Hematopoietic multipotent progenitor cell (in vitro differentiated cells): Measurements from ENCODE around the gene ARID1A. TPM values are rescaled to one million over a fixed set of nuclear protein-coding genes. Genes with fewer than 3 reads are reported as not detected.
"Not testable (repeated sequence)": the region's sequence is repeated elsewhere in the genome, so short reads cannot be mapped to it uniquely, and the experiment has no call there.

ENCODE experiments used
- DNase-seq, 3 donors: peaks; one replicate each; pipeline ENCODE4 v3.0.0-alpha.2; 2011 to 2015; ENCODE audit warnings: low read depth in 2 of 3, low spot score in 2 of 3
- total RNA-seq: library from RNA; depleted of rRNA; stranded (reverse); fragments of >200 nt; gene quantifications from one replicate; pipeline ENCODE4 v1.2.3, GENCODE V29; 2012

The ARID1A gene
- total RNA-seq, 1 donor = 126 TPM

DNA sequence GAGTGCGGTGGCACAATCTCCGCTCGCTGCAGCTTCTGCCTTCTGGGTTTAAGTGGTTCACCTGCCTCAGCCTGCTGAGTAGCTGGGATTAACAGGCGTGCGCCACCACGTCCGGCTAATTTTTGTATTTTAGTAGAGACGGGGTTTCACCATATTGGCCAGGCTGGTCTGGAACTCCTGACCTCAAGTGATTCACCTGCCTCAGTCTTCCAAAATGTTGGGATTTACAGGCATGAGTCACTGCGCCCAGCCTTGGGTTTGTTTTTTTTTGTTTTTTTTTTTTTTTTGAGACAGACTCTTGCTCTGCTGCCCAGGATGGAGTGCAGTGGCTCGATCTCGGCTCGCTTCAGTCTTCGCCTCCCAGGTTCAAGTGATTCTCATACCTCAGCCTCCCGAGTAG is 30.1 kb downstream of the ARID1A start:
- DNase-seq = not testable (repeated sequence)

DNA sequence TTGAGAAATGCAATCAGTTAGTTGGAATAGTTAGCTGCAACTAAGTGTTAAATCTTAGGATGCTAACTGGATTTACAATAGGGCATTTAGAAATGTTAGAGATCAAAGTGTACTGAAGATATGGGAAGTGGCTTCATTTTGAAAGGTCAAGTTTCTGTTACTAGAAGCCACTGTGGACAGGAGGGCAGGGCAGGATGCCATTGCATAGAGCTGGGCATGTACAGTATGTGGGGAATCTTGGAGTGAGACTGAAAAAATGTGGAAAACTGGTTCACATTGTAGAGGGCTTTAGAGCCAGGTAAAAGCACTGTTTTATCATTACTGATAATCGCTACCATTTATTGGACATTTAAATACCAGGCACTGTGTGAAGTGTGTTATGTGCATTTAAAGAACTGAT is 31.0 kb downstream of the ARID1A start:
- DNase-seq = no peak

DNA sequence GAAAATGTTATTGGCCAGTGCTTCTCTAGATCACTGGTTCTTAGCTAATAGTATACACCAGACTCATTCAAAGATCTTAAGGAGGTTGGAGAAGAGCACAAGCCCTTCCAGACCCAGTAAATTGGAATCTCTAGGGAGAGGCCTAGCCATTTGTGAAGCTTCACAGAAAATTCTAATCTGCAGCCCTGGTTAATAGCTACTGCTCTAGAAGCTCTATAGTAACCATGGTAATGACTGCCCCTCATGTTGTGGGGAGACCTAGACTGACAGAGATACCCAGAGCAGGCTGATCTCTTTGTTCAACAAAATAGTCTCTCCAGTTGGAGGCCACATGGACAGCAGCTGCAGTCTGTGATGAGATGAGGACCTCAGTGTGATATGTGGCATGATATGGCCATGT is 31.7 kb downstream of the ARID1A start:
- no peak for DNase-seq

DNA sequence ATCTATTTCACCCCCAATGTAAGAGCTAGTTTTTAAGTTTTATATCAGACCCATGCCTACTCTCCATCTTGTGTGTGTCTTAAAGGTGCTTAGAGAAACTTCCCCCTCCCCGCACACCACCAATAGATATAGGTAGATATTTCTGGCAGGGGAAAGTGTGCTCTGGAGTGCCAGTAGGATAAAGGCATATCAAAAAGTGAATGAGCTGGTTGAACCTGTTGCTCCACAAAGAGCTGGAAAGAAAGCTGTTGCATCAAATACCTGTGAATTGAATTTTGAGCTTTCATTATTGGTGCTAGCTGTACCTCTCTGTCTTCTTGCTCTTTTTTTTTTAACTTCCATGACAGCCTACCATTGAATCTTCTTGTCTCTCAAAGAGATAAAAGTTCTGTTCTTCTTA is 32.8 kb downstream of the ARID1A start:
- no peak for DNase-seq

DNA sequence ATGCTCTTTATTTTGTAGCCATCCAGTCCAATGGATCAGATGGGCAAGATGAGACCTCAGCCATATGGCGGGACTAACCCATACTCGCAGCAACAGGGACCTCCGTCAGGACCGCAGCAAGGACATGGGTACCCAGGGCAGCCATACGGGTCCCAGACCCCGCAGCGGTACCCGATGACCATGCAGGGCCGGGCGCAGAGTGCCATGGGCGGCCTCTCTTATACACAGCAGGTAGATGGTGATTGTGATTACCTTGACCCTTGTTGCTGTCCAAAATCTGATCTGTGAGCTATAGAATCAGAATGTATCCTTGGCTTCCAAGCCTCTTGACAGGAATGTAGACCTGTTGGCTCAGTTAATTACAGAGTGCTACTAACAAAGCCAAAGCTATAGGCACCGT is 33.8 kb downstream of the ARID1A start:
- no peak for DNase-seq

DNA sequence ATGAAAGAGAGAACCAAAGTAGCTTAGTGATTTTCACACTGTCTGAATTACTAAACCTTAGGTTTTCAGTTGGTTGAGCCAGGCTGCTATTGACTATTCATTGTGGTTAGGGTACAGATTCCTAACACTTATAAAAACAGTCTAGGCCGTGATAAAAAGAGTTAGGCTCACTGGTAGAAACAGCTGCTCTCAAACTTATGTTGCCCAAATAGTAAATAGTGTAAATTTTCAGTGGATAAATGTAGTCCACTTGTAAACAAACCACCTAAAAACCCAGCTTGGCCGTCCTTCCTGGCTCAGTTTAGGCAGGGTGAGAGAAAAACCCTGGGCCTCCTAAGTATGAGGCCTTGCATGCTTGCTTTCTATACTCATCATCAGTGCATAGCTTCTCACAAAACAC is 34.9 kb downstream of the ARID1A start:
- no peak for DNase-seq

DNA sequence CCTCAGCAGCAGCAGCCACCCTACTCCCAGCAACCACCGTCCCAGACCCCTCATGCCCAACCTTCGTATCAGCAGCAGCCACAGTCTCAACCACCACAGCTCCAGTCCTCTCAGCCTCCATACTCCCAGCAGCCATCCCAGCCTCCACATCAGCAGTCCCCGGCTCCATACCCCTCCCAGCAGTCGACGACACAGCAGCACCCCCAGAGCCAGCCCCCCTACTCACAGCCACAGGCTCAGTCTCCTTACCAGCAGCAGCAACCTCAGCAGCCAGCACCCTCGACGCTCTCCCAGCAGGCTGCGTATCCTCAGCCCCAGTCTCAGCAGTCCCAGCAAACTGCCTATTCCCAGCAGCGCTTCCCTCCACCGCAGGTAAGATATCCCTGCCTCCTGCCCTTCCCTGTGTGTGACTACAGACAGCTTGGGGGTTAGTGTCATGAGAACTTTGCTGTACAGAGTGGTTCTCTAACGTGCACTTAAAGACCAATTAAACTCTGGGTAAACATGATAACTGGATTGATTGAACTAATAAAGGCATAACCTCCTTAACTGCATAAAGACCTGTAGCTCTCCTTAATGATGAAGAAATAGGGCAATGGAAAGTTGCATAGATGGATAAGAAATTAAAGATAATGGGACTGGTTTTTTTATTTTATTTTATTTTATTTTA is 35.6 kb downstream of the ARID1A start:
- DNase-seq = no peak

DNA sequence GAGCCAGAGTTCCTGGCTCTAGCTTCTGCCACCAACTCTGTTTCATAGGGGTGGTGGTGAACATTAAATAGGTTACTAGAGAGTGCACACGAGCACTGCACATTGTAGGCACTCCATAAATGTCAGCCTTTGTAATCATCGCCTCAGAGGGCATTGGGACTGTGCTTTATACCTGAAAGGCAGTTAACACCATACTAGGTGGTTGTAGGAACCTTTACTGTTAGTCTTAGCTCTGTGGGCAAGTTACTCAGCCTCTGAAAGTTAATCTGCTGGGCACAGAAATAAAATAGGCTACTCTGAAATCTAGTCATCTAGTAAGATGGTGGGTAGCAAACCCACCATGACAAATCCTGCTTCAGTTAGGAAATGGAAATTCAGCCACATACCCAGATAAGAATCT is 37.6 kb downstream of the ARID1A start:
- no peak for DNase-seq

DNA sequence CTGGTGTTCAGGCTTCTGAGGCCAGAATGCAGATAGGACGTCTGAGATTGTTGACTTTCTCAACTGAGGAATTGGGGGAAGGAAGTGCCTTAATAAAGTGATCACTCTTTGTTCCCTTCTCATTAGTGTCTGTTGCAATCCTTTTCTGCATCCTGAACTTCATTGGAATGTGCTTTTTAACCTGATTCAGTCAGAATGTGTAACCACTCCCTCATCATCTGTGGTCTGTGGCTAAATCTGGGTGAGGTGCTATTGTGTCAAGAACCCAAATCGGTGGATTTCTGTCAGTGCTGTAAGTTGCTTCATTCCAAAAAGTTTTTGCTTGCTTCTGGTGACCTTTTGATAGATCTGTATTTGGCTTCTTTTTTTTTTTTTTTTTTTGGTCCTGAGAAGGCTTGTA is 38.2 kb downstream of the ARID1A start:
- DNase-seq = no peak

DNA sequence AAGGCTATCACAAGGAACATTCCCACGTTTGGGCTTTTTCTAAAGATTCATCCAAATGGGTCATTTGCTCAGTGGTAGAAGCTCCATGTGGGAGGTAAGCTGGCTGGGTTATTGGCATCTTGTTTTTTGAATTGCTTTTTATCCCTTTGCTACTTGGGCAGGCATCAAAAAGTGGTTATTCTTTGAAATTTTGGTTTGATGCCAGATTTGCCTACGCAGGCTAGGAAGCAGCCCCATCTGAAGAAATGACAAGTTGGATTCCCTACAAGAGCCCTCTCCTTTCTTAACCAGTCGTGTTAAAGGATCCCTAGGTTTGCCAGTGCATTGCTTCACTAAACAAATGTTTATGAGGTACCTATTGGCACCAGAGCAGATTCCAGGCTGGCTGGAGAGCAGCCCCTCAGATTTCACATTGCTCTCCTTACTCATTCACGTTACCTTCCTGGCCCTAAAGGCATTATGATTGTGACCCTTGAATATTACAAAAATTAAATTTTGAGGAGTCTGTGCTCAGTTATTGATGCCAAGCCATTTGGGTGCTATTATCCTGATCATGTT is 38.8 kb downstream of the ARID1A start:
- no peak for DNase-seq

DNA sequence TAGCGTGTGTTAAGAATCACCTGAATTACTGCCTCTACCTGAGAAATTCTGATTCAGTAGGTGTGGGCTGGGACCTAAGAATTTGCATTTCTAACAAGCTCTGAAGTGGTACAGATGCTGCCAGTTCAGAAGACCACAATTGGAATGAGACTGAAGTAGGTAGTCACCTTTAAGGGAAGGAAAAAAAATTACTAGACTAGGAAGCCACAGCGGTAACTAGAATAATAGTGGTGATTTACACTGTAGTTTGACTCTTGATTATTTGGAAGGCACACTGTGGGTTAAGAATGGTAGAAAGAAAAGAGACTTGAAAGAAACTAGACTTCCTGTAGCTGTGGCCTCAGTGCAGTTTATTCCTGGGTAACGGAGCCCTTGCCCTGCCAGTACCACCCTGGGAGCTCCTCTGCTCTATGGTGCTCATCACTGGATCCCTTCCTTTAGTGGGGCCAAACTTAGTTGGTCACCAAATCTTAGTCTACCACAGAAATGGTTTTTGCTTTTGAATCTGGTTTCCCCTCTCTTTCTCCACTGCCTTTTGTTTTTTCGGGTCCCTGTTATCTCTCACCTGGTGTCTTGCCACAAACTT is 43.6 kb downstream of the ARID1A start:
- no peak for DNase-seq

DNA sequence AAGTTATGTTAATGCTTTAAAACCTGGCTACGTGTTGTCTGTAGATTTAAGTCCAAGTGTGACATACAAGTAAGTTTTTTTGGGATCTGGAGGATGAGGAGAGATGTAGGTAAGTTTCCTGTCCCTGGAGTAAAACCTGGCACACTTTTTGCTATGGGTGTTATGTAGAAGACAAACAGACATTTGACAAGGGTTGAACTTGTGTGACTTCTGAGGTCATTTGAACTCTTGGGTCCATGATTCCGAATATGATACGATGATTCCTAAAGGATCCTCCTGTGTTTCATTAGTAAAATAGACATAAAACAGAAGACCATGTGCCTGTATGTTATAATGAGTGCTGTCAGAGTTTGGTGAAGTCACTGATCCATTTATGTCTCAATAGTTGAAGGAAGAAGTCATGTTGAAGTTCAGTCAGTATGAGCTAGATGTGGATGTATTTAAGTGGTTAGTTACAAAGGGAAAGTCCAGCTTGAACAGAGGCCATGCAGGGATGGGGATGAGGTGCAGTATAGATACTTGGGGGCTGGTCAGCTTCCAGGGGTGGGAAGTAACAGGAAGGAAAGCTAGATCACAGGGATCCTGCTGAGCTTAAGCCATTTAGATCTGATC is 44.3 kb downstream of the ARID1A start:
- no peak for DNase-seq

DNA sequence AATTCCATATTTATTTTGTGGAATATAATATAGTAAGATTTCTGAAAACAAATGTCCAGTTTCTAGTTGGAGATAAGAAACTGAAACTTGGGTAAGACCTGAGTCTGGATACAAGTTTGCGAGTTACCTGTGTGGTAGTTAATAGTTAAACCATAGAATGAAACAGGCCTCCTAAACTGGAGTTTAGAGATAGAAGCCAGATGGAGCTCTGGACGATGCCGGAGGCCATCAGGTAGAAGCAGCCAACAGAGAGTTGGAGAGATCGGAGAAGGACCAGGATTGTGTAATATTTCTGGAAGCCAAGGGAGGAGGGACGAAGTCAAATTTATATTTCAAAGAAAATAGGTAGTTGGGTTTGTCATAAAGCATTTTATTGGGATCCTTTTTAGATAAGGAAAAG is 45.1 kb downstream of the ARID1A start:
- DNase-seq = no peak

DNA sequence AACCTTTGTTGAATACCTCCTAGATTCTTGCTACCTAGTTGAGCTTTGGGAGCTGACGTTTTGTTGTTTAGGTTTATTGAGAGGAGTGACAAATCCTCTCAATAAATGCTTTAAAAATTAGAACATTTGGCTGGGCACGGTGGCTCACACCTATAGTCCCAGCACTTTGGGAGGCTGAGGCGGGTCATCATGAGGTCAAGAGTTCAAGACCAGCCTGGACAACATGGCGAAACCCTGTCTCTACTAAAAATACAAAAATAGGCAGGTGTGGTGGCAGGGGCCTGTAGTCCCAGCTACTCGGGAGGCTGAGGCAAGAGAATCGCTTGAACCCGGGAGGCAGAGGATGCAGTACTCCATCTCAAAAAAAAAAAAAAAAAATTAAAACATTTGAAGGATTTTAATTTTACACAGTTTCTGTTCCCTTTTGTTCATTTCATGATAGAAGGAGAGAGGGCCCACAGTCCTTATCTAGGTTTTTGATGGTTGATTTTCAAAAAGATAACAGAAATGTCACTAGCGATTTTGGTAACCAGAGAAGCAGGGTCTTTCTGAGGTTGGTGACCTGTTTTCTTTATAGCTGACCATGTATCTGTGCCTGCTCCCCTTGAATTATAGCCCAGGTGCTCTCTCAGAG is 47.7 kb downstream of the ARID1A start:
- DNase-seq = no peak

DNA sequence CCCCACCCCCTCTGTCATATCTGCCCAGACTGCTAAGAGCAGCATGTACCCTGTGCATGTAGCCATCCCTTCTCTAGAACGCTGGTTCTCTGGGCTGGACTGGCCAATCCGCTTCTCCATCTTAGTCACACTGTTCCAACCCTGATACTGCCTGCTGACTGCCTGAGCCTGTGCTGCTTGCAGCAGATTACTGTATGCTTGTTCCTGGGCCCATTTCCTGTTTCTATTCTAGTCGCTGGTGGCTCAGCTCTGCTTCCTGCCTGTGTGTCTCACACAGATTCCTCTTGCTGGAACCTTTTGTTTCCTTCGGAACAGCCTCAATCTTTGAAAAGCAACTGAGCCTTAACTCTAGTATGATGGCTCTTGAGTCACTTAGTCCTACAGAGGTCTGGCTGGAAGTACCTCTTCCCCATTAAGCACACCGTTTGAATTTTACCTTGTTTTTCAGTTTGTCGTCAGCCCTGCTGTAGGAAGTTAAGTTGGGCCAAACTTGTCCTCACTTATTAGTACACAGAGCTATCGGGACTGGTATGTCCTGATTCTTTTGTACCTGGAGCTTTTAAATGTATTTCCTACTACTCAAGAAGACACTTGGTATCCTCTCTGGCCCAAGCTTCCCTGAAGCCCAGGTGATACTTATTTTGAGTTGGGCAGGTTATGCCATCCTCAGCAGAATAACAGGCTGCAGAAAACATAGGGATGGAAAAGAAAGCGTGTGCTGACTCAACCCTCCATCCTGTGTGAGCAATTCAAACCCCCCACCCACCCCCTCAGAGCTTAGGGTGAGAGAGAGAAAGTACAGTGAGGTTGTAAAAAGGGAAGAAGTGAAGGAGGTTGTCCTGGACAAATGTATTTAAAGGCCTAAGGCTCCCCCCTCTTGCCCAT is 48.5 kb downstream of the ARID1A start:
- peak; percentile 47 to 86 (median 82) for DNase-seq

DNA sequence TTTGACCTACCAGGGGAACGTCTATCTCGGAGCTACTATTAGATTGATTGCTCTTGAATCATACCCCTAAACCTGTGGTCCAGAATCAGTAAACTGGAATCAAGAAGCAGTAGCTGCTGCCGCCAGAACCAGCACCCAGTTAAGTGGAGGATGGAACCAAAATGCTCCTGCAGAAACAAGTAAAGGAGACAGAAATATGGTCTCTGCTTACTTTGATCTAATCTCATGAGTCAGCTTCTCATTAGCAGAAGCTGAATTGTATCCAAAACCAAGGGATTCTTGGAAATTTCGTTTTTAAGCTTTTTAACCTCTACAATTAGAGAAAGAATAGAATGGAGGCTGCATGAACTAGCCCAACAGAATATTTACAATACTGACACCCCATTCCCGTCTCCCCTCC is 49.4 kb downstream of the ARID1A start:
- DNase-seq = no peak

DNA sequence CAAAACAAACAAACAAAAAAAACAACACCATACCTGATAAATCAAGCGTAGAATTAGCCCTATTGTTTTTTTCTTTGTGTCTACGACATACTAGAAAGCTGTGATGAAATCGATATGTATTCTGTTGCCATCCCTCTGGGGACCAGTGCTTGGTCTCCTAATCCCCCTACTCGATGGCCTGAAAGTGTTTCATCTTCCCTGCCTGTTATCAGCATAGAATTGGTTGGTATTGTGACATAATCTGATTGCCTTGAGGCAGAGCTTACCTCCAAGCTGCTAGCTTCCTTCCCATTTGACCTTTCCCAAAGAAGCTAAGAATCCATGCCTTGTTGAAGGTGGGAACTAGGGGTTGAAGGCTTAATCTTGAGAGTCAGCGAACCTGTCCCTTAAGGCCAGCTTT is 51.2 kb downstream of the ARID1A start:
- DNase-seq = no peak

DNA sequence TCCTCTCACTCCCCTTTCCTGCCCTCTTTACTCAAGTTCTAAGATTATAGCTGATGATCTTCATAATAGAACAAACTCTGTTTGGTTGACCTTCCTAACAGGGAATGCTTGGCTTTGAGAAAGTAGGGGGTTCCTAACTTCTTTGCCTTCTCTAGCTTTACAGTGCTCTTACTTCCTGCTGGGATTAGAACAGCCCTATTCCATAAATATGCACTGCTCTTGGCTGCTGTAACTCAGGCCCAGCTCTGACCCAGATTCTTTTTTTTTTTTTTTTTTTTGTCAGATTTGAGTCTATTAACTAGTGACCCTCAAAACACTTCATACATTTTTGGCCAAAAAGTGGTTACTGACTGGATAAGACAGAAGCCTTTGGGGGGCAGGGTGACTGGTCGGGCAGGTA is 52.5 kb downstream of the ARID1A start:
- no peak for DNase-seq

DNA sequence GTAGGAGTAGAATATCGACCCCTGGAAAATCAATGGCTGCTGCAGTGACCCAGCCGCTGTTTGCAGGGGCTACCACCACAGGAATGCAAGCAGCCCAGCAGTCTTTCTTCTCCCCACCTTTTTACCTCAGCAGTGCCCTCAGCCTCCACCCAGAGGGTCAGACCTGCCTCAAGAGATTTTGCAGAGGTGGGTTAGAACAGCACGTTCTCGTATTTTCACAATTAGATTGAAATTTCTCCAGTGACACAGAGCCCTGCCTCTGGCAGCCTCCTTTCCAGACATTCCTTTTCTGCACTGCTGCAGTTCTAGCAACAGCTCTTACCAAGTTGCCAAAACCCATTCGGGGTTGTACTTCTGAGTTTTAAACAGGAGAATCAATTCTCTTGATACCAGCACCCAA is 53.6 kb downstream of the ARID1A start:
- no peak for DNase-seq

DNA sequence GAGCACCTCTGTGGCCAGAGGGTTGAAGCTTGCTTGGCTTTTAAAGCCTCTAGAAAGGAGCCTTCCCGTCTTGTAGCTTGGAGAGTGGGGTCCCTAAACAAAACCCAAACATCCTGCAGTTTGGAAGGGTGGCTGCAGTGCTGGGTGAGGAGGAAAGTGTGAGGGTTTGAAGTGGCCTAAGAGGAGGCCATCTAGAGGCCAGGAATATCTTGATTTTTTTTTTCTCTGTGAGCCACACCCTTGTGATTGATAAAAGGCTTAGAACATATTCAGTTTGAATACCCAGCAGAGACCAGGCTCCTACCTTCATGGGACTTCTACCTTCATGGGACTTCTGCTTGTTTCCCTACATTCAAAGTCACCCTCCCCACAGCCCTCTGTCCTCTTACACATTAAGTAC is 54.6 kb downstream of the ARID1A start:
- no peak for DNase-seq

DNA sequence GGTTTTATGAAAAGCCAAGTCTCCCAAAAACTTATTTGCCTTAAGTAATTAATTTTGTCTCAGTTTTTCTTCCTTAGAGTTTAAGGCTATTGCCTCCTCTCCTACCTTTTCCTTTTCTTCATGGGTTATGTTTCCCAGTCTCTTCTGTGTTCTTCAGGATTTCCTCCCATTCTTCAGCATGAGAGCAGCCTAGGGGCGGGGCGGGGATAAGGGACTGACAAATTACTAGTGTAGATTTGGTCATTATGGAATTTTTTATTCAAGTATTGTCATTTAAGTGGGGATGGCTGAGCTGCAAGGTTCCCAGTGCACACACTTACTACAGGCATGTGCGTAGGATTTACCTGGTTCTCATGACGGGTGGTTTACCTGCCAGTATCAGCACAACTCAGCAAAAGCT is 56.7 kb downstream of the ARID1A start:
- no peak for DNase-seq
